Measurements from ENCODE around the gene PDE10A. TPM values are rescaled to one million over a fixed set of nuclear protein-coding genes. Genes with fewer than 3 reads are reported as not detected.

Gene PDE10A
- total RNA-seq, 1 experiment from 2014 or later, result 3.1 TPM

DNA sequence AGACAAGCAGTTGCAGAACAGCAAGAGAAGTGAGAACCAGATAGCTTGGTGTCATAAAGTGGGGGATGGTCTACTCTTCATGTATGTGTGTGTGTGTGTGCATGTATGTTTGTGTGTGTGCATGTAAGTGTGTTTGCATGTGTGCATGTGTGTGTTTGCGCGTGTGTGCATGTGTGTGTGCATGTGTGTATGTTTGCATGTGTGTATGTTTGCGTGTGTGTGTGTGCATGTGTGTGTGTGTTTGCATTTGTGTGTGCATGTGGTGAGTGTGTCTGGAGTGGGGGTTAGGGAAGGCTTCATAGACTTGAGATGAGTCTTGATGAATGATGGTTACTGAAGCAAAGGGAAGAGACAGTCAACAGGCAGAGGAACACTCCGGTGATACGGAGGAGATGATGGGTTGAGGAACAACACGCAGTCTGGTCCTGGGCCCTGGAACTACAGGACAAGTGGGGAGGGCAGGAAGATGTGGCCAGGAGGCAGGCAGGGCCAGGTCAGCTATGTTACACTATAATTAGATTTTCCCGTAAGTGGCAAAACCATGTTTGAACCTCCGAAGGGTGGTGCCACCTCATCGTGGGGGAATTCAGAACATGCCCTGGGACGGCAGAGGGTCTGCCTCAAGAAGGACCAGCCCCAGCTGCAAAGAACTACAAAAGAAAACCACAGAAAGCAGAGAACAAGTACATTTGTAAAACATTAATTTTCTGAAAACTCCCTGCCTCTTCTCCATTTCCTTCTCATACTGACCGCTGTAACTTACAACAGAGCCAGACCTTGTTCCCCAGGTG, 38.7 kb upstream of the PDE10A start:
- DNase-seq (ENCODE audit: low spot score), result no peak
- no peak overlapping the region for H3K4me3 Mint-ChIP-seq
- no peaks in the 10 kb centered on the region for H3K4me1 Mint-ChIP-seq
- H3K27me3 Mint-ChIP-seq (ENCODE audit: low read depth), result no peaks in the 10 kb centered on the region
- ChIA-PET POLR2A (no interaction called here), CTCF (interaction anchor here (0.6 kb wide), 1 partner anchor 148 kb away, joined by 3 read pairs; no protein-coding TSS in a partner anchor)
- no peak for ATAC-seq
- H3K36me3 Mint-ChIP-seq, result no peaks in the 10 kb centered on the region
- no peak overlapping the region for H3K27ac Mint-ChIP-seq
- H3K9me3 Mint-ChIP-seq, result peaks cover 11% of the 10 kb centered on the region
- TF ChIP-seq, protein P1, sequence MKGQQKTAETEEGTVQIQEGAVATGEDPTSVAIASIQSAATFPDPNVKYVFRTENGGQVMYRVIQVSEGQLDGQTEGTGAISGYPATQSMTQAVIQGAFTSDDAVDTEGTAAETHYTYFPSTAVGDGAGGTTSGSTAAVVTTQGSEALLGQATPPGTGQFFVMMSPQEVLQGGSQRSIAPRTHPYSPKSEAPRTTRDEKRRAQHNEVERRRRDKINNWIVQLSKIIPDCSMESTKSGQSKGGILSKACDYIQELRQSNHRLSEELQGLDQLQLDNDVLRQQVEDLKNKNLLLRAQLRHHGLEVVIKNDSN (CRISPR knock-in tag; IDR thresholded peaks at IDR 0.05), result no peak
- TF ChIP-seq NFE2L1 (CRISPR knock-in tag; IDR thresholded peaks at IDR 0.05) (no peak), CBFB (CRISPR knock-in tag; IDR thresholded peaks at IDR 0.05; ENCODE audit: low read depth) (no peak), JAZF1 (CRISPR knock-in tag; IDR thresholded peaks at IDR 0.05) (no peak), ETV6 (CRISPR knock-in tag; IDR thresholded peaks at IDR 0.05) (no peak), JUN (CRISPR knock-in tag; IDR thresholded peaks at IDR 0.05) (no peak)
- TF ChIP-seq, protein P2, sequence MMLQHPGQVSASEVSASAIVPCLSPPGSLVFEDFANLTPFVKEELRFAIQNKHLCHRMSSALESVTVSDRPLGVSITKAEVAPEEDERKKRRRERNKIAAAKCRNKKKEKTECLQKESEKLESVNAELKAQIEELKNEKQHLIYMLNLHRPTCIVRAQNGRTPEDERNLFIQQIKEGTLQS (CRISPR knock-in tag; conservative IDR thresholded peaks at IDR 0.05), result no peak
- TF ChIP-seq, protein P3, sequence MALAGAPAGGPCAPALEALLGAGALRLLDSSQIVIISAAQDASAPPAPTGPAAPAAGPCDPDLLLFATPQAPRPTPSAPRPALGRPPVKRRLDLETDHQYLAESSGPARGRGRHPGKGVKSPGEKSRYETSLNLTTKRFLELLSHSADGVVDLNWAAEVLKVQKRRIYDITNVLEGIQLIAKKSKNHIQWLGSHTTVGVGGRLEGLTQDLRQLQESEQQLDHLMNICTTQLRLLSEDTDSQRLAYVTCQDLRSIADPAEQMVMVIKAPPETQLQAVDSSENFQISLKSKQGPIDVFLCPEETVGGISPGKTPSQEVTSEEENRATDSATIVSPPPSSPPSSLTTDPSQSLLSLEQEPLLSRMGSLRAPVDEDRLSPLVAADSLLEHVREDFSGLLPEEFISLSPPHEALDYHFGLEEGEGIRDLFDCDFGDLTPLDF (CRISPR knock-in tag; IDR thresholded peaks at IDR 0.05), result no peak

DNA sequence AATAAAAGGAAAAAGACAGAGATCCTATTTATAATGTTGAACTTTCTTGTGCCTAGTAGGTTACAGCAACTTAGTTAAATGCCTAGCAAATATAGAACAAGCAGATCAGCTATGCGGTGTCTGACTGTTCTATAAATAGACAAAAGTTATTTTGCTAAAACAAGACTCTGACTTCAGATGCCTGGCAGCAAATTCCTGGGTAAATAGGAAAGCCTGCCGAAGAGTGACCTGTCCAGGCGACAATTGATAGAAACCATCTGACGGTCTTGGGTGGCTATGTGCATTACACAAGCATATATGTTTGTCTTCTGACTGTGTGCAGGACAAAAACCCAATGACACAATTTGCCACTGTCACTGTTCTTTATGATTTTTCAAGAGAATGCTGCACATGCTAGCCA, 38.0 kb upstream of the PDE10A start:
- no peaks in the 10 kb centered on the region for H3K4me1 Mint-ChIP-seq
- H3K27ac Mint-ChIP-seq, result no peak overlapping the region
- ATAC-seq (no peak), DNase-seq (ENCODE audit: low spot score) (no peak)
- H3K9me3 Mint-ChIP-seq, result peaks cover 11% of the 10 kb centered on the region
- H3K4me3 Mint-ChIP-seq, result no peak overlapping the region
- TF ChIP-seq MXD4 (CRISPR knock-in tag; IDR thresholded peaks at IDR 0.05; ENCODE audit: borderline replicate concordance) (no peak), GRHL2 (CRISPR knock-in tag; IDR thresholded peaks at IDR 0.05; ENCODE audit: insufficient replicate concordance, severe bottlenecking) (no peak), ZNF121 (CRISPR knock-in tag; IDR thresholded peaks at IDR 0.05) (no peak)
- TF ChIP-seq, protein P4, sequence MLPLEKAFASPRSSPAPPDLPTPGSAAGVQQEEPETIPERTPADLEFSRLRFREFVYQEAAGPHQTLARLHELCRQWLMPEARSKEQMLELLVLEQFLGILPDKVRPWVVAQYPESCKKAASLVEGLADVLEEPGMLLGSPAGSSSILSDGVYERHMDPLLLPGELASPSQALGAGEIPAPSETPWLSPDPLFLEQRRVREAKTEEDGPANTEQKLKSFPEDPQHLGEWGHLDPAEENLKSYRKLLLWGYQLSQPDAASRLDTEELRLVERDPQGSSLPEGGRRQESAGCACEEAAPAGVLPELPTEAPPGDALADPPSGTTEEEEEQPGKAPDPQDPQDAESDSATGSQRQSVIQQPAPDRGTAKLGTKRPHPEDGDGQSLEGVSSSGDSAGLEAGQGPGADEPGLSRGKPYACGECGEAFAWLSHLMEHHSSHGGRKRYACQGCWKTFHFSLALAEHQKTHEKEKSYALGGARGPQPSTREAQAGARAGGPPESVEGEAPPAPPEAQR (CRISPR knock-in tag; IDR thresholded peaks at IDR 0.05), result no peak
- no peaks in the 10 kb centered on the region for H3K36me3 Mint-ChIP-seq
- CTCF ChIA-PET, result interaction anchor here (0.6 kb wide), 1 partner anchor 149 kb away, joined by 3 read pairs; no protein-coding TSS in a partner anchor
- no peaks in the 10 kb centered on the region for H3K27me3 Mint-ChIP-seq (ENCODE audit: low read depth)
- POLR2A ChIA-PET, result no interaction called here

DNA sequence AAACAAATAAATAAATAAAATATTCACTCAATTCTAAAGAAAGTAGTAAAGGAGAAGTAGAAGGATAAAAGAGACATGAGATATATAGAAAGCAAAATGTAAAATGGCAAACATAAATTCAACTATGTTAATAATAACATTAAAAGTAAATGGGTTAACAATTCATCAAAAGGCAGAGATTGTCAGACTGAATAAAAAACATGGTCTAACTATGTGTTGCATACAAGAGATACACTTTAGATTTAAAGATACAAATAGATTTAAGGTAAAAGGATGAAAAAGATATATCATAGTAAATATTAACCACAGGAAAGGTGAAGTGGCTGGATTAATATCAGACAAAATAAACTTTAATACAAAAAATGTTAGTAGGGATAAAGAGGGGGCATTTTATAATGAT, 35.8 kb upstream of the PDE10A start:
- CTCF ChIA-PET, result no interaction called here
- peaks cover 2% of the 10 kb centered on the region; the same call in 1 of the 2 replicates for H3K4me1 Mint-ChIP-seq
- no peaks in the 10 kb centered on the region for H3K36me3 Mint-ChIP-seq
- no peak overlapping the region for H3K4me3 Mint-ChIP-seq
- TF ChIP-seq FOXJ3 (CRISPR knock-in tag; IDR thresholded peaks at IDR 0.05; ENCODE audit: borderline replicate concordance) (no peak), ETV6 (CRISPR knock-in tag; IDR thresholded peaks at IDR 0.05) (no peak)
- TF ChIP-seq, protein P5, sequence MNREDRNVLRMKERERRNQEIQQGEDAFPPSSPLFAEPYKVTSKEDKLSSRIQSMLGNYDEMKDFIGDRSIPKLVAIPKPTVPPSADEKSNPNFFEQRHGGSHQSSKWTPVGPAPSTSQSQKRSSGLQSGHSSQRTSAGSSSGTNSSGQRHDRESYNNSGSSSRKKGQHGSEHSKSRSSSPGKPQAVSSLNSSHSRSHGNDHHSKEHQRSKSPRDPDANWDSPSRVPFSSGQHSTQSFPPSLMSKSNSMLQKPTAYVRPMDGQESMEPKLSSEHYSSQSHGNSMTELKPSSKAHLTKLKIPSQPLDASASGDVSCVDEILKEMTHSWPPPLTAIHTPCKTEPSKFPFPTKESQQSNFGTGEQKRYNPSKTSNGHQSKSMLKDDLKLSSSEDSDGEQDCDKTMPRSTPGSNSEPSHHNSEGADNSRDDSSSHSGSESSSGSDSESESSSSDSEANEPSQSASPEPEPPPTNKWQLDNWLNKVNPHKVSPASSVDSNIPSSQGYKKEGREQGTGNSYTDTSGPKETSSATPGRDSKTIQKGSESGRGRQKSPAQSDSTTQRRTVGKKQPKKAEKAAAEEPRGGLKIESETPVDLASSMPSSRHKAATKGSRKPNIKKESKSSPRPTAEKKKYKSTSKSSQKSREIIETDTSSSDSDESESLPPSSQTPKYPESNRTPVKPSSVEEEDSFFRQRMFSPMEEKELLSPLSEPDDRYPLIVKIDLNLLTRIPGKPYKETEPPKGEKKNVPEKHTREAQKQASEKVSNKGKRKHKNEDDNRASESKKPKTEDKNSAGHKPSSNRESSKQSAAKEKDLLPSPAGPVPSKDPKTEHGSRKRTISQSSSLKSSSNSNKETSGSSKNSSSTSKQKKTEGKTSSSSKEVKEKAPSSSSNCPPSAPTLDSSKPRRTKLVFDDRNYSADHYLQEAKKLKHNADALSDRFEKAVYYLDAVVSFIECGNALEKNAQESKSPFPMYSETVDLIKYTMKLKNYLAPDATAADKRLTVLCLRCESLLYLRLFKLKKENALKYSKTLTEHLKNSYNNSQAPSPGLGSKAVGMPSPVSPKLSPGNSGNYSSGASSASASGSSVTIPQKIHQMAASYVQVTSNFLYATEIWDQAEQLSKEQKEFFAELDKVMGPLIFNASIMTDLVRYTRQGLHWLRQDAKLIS (CRISPR knock-in tag; IDR thresholded peaks at IDR 0.05; ENCODE audit: borderline replicate concordance), result no peak
- TF ChIP-seq, protein P6, sequence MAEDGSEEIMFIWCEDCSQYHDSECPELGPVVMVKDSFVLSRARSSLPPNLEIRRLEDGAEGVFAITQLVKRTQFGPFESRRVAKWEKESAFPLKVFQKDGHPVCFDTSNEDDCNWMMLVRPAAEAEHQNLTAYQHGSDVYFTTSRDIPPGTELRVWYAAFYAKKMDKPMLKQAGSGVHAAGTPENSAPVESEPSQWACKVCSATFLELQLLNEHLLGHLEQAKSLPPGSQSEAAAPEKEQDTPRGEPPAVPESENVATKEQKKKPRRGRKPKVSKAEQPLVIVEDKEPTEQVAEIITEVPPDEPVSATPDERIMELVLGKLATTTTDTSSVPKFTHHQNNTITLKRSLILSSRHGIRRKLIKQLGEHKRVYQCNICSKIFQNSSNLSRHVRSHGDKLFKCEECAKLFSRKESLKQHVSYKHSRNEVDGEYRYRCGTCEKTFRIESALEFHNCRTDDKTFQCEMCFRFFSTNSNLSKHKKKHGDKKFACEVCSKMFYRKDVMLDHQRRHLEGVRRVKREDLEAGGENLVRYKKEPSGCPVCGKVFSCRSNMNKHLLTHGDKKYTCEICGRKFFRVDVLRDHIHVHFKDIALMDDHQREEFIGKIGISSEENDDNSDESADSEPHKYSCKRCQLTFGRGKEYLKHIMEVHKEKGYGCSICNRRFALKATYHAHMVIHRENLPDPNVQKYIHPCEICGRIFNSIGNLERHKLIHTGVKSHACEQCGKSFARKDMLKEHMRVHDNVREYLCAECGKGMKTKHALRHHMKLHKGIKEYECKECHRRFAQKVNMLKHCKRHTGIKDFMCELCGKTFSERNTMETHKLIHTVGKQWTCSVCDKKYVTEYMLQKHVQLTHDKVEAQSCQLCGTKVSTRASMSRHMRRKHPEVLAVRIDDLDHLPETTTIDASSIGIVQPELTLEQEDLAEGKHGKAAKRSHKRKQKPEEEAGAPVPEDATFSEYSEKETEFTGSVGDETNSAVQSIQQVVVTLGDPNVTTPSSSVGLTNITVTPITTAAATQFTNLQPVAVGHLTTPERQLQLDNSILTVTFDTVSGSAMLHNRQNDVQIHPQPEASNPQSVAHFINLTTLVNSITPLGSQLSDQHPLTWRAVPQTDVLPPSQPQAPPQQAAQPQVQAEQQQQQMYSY (CRISPR knock-in tag; IDR thresholded peaks at IDR 0.05), result no peak
- no peak for DNase-seq (ENCODE audit: low spot score)
- H3K9me3 Mint-ChIP-seq, result peaks cover 15% of the 10 kb centered on the region
- POLR2A ChIA-PET, result no interaction called here
- no peak overlapping the region for H3K27ac Mint-ChIP-seq
- no peaks in the 10 kb centered on the region; the same call in 1 of the 2 replicates for H3K27me3 Mint-ChIP-seq (ENCODE audit: low read depth)
- no peak for ATAC-seq

All from WTC11 (cell line).